ENCODE data around the gene NGF.
"Not testable (repeated sequence)": the region's sequence is repeated elsewhere in the genome, so short reads cannot be mapped to it uniquely, and the experiment has no call there.

The NGF gene

GRCh38 chr1:115337633-115338456, at the start of gene NGF:
Gene NGF (minus strand): TSS chr1:115338249. CDS start chr1:115286795, 51,454 bp downstream.
- DNase-seq, result no peak

DNA sequence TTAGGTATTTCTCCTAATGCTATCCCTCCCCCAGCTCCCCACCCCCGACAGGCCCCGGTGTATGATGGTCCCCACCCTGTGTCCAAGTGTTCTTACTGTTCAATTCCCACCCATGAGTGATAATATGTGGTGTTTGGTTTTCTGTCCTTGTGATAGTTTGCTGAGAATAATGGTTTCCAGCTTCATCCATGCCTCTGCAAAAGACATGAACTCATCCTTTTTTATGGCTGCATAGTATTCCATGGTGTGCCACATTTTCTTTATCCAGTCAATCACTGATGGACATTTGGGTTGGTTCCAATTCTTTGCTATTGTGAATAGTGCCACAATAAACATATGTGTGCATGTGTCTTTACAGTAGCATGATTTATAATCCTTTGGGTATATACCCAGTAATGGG, 45.4 kb upstream of the NGF start:
- not testable (repeated sequence) for DNase-seq

DNA sequence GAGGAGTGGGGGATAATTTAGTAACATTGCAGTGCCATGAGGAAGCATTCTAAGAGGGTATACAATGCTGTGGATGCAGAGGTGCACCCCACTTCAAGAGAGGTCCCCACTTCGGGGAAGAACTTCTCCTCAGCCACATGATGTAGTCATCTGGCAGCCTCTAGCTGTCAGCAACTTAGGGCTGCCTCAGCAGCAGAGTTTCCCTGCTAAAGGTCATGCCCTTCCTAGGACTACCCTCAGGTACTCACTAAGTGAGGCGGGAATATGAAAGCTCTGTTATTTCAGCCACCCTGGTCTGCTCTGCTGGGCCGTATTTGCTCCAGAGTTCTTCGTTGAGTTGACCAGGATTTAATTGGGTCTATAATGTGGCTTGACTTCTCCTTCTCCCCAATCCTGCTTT, 41.9 kb upstream of the NGF start:
- no peak for DNase-seq

DNA sequence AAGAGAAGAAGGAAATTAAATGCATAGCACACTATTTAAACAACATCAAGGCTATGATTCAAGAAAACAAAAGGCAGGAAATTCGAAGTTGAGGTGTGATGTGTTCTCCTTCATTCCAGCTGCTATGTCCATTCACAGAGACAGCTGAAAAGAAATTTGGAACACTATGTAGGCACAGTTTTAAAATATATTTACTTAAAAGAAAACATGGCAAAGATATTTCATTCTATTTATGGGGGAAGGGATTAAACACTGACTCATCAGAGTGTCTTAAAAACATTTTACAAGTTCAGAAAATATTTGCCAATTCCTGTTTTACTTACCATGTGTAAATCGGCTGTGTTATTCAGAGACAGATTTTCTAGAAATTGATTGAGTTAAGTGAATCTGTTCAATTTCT, 39.4 kb upstream of the NGF start:
- DNase-seq, result no peak

GRCh38 chr1:115374598-115374997, 36.5 kb upstream of the NGF start:
- no peak for DNase-seq

DNA sequence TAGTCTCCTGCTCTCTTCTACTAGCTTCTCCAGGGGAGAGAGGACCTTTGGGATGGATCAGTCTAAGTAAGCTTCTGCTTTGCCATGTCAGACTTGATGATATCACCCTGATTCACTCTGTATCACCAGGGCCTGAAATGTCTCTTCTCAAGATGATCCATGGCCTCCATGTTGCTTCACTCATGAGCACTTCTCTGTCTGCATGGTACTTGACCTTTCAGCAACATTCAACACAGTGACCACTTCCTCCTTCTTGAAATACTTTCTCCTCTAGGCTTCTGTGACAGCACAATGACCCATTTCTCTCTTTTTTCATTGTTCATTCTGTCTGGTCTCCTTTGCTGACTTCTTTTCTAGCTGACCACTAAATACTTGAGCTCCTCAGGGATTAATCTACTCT, 35.3 kb upstream of the NGF start:
- DNase-seq, result no peak

DNA sequence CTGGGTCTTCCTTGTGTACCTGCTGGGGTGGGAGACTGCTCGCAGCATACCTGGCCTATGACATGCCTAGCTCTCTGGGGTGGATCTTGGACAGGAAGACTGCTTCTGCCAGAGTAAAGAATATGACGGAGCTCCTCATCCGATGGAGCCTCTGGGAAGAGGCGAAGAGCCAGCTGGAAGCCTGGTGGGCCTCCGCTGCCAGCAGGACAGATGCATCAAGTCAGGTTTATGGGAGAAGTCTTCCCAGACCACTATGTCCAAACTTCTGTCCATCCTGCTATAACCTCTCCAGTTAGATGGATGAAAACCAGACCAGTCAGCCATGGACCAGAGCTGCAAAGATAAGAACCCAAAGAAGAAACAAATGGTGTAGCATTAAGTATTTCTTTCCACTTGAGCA, 27.7 kb upstream of the NGF start:
- no peak for DNase-seq

DNA sequence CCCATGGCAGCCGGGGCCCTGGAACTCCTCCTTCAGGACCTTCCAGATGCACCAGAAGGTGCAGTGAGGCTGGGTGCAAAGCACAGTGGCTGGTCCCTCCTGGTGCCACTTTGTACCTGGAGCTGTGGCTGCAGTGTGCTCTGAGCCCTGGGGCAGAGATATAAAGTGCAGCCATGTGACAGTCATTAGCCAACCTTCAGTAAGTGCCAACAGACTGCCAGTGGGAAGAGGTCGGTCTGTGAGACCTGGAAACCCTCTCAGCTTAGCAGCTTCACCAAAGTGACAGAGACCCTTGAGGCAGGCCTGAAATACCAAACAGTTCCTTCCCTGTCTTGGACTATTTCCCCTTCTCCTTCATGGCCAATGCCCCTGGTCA, 26.7 kb upstream of the NGF start:
- no peak for DNase-seq

DNA sequence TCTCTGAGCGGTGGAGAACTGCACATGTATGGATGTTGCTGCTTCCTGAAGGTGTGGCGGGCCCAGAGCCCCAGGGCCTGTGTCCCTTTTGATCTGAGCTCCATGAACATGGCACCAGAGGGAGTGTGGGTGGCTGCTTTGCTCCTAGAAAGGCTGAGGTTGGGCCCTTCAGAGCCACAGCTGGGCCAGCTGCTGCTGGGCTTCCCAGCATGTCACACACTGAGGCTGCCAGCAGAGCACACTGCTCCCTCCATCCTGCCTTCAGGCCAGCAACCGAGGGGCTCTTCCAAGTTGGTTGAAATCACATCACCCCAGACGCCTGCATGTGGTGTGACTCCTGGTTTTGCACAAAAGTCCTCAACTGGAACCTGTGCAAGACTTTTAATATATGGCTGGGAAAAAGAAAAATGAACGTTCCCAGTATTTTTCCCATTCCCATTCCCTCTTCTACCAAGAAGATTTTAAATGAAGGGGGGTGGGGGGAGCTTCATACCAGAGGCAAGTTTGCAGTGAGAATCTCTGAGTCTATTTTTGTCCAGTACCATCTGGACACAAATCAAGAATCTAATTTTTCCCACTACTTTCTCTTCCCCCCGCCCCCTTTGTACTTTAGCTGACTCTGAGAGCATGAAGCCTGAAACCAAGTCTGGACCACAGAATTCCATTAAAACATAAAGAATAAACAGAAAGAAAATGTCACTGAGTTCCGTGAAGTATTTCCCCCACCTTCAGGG, 26.2 kb upstream of the NGF start:
- DNase-seq, result no peak

- no peak for DNase-seq
Measured at GRCh38 chr1:115363171-115363570, 25.1 kb upstream of the NGF start.

GRCh38 chr1:115360505-115361129, 22.6 kb upstream of the NGF start:
- DNase-seq, result not testable (repeated sequence)

DNA sequence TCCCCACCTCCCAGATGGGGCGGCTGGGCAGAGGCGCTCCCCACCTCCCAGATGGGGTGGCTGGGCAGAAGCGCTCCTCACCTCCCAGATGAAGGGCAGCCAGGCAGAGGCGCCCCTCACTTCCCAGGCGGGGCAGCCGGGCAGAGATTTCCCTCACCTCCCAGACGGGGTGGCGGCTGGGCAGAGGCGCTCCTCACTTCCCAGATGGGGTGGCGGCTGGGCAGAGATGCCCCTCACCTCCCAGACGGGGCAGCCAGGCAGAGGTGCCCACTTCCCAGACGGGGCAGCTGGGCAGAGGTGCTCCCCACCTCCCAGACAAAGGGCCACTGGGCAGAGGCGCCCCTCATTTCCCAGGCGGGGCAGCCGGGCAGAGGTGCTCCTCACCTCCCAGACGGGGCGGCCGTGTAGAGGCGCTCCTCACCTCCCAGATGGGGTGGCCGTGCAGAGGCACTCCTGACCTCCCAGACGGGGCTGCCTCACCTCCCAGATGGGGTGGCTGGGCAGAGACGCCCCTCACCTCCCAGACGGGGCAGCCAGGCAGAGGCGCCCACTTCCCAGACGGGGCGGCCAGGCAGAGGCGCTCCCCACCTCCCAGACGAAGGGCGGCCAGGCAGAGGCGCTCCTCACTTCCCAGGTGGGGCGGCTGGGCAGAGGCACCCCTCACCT, 21.9 kb upstream of the NGF start:
- not testable (repeated sequence) for DNase-seq

- no peak for DNase-seq
Measured at GRCh38 chr1:115356356-115356755, 18.3 kb upstream of the NGF start.

GRCh38 chr1:115355069-115355468, 17.0 kb upstream of the NGF start:
- DNase-seq, result no peak

DNA sequence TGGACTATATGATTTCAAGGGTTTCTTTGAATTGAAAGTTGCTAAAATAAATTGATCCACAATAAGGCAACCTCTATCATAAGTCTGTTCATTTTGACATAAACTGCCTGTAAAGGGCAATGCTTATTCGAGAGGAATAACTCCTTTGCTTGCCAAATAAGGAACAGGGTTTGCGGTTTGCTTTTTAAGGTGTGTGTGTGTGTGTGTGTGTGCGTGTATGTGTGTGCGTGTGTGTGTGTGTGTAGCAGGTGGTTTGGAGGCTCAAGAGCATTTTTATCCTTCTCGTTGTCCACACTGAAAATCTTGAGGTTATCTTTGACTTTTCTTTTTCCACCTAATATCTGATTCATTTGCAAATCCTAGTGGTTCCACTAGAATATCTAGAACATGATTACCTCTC, 13.1 kb upstream of the NGF start:
- DNase-seq, result no peak

- no peak for DNase-seq
Measured at GRCh38 chr1:115348636-115349035, 10.6 kb upstream of the NGF start.

DNA sequence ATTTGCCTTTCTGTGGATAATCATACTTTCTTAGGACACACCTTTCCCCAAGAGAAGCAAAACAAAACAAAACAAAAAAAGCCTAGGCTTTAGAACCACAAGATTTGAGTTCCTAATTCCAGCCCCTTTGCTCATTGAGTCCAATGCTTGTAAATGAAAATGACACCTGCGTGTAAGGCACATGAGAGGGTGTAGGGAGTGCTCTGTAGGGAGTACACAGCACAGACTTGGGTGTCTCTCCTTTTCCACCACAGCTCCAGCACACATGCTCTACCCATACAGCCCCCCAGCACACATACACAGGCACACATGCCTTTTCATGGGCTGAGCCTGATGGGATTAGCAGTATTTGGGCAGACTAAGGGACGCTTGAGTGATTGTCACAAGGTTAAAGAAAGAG, 9.2 kb upstream of the NGF start:
- DNase-seq, result no peak

DNA sequence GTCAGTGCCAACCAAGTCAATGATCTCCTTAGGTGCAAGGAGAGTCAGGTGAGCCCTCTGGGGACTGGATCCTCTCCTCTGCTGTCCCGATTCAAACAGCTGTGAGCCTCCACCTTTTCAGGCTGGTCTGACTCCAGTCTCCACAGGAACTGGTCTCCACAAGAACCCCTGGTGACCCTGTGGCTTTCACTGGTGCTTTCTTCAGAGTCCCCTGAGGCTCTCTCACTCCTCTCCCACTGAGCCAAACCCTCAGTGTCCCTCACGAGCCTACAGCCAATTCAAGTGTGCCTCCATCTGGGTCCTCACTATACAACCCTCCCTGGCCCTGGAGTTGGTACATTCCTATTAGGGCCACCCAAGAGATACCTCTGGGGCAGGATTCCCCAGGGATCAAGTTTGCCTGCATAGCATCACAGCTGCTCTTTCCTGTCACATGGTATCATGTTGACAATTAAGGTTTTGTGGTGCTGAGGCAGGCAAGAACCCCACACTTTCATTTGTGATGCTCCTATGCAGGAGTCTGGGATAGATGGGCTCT, 5.2 kb upstream of the NGF start:
- DNase-seq, result no peak

GRCh38 chr1:115341948-115342347, 3.9 kb upstream of the NGF start:
- no peak for DNase-seq

DNA sequence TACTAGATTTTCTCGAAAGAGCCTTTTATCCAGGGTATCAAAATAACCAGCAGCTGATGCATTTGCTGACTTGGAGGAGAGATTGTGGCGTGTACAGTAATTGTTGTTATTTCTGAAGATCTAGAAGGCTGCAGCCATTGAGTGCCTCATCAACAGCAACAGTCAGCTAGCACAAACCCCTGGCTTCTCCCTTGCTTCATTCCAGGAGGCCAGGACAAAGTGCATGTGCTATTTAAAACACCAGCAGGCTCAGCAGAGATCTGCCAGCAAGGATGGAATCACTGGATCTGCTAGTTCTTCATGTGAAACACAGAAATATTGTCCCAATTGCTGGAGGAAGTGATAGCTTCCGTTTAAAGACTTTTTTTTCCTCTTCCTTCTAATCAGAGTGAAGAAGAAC, 2.8 kb upstream of the NGF start:
- no peak for DNase-seq

- no peak for DNase-seq
Measured at GRCh38 chr1:115338457-115338820, 390 bp upstream of the NGF start.

DNA sequence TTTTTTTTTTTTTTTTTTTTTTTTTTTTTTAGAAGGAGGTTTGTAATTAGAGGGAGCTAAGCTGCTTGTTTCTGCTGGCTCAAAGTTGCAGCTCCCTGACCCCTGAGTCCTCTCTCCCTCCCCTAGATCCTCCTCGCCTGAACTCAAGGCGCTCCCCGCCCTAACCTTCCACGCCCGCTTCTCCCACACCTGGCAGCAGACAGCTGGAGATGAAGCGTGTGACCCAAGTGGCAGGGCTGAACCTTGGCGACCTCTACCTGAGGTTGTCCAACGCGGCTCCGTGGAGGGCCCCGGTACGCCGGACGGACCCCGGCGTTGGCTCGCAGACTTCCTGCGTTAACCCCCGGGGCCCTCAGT, 795 bp downstream of the NGF start:
- no peak for DNase-seq

GRCh38 chr1:115336741-115337140, 1.3 kb downstream of the NGF start:
- no peak for DNase-seq
